HG03196 (cell line): Measurements from ENCODE around the gene TSPAN17.

ENCODE experiments used
- ATAC-seq: cut with Tn5 transposase; IDR thresholded peaks from one replicate; pipeline ENCODE4 v1.9.1; 2021; ENCODE audit not compliant: unreplicated experiment

TSPAN17 gene

DNA sequence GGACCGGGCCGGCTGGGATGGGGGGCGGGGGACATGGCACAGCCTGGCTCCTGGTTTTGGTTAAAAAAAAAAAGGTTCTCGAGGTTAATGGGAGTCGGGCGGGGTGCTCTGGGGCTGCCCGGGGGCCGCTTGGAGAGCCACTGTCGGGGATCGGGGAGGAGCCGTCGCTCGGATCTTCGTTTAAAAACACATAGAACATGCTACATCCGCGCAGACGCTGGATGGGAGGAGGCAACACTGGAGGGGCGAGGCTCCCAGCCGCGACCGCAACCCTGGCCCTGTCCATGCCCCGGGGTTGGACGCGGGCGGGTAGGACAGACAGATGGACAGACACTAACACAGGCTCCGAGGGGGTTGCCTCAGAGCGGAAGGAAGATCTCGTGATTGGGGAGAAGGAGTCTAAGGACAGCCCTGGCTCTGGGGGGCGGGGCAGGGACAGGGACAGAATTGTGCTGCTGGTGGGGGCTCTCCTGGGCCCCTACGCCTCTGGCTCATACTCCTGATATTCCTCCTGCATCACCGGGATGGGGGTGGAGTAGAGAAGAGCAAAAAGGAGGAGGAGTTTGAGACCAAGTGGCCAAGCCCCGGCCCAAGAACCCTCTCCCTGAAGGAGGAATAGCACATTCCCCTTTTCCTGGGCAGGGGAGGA, 26.8 kb upstream of the TSPAN17 start:
- no peak for ATAC-seq

DNA sequence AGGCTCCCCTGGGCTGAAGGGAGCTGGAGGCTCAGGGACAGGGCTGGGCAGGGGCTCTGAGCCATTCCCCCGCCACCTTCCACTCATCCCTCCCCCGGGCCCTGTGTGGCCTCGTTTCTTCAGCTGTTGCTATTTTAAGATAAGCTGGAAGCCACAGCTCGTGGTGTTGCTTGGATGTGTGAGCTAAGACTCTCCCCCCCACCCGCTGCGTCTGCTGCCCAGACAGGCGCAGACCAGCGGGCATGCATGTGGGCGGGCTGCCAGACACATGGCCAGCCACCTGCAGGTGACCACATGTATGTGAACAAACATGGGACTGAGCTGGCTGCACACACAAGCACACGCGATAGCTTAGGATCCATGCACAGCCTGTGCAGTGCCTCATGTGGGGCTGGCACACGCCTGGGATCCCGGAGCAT, 25.6 kb upstream of the TSPAN17 start:
- no peak for ATAC-seq

DNA sequence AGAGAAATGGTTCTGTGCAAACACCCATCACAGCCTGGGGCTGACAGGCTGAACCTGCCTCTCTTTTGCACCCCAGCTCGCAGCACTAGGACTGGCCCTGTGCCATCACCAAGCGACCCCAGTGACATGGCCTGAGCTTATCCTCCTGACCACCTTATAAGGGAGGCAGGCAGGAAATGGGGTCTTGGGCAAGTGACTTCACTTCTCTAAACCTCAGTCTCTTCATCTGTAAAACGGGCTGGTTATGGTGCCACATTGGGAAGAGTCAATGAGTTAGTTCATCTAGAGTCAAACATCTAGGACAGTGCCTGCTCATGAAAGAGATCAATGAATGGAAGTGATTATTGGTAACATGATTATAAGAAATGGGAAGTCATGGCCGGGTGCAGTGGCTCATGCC, 23.1 kb upstream of the TSPAN17 start:
- ATAC-seq, result no peak

DNA sequence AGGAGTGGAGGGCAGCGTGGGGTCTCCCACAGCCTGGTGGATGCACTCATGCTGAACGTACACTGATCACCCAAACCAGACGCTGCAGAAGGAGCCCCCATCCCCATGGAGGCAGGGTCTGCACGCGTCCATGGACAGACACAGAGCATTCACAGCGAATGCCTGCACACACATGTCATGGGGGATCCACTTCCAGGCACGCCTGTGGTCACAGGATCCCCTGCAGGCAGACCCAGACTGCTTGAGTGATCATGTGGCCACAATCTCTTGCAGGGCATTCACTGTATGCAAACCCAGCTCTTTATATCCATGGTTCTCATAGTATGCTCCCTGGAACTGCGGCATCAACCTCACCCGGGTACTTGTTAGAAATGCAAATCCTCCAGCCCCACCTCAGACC, 22.3 kb upstream of the TSPAN17 start:
- no peak for ATAC-seq

DNA sequence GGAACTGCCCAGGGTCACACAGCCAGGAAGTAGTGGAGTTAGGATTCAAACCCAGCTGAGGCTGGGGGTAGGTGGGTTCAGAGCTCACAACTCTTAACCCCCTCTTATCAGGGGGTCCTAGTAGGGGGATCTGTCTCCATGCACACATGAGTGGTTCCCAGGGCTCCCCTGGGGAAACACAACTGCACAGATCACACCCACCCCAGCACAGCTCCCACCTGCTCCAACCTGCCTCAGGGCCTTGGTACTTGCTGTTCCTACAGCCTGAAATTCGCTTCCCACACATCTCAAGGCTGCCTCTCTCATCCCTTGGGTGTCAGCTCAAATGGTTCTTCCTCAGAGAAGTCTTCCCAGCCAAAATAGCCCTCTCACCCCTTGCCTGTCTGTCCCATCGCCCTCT, 21.8 kb upstream of the TSPAN17 start:
- ATAC-seq, result no peak

DNA sequence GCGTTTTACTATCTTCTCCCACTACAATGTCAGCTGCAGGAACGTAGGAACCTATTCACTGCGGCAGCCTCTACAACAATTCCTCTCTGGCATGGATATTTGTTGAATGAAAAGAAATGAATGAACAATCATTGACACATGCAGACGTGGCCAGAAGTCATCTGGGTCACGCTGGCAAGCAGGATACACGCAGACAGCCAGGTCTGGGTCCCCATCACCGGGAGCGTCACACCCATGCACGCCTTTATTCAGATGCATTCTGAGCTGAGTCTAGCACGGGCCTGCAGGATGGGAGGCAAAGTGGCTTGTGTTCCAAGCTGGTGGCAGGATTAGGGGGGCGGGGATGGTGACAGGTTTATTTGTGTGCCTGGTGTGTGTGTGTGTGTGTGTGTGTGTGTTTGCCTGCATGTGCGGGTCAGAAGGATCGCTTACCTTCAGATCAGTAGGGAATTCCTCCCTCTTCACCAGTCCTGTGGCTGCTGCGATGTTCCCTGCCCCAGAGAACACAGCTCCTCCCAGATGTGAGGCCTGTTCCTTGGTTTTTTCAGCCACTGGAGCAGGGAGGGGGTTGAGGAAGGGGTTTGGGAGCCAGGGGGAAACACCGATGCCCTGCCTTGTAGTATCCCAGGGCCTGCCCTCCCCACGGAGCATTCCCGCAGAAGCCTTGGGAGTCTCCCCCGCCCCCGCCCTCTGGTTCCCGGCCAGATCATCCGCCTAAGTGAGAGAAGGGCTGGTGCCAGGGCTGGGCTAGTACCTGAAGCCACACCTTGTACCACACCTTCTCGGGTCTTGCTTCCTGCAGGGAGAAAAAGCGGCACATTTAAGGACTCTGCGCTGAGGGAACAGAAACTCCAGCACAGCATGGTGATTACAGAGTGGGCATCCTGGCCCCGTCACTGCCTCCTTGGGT, 21.1 kb upstream of the TSPAN17 start:
- no peak for ATAC-seq

DNA sequence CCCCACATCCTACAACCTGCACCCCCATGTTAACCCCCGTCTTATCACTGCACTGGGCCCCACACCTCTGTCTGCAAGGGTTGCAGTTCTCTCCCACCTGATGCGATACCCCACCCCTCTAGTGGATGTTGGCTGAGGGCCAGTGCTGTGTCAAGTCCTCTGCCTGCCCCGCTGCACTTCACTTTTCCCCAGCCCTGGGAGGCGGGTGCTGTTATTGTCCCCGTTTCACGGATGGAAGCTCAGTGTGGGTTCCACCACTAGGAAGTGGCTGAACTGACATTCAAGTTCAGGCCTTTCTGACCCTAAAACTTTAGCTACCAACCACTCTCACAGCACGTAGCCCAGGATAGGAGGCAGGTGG, 20.4 kb upstream of the TSPAN17 start:
- no peak for ATAC-seq

DNA sequence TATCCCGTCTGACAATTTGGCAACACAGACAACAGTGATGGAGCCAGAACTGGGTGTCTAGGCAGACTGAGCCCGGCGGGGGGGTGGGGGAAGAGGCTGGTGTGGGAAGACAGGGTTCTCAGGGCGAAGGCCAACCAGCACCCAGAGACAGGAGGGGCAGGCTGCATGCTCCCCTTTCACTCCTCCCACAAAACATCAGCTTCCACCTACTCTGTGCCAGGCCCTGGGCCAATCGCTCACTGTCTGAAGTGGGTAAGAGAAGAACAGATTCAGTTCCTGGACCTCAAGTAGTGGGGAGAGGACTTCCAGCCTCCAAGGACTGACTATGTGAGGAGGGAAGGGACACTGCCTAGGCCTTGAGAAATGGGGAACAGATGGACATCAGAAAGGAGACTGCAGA, 19.7 kb upstream of the TSPAN17 start:
- ATAC-seq, result no peak

DNA sequence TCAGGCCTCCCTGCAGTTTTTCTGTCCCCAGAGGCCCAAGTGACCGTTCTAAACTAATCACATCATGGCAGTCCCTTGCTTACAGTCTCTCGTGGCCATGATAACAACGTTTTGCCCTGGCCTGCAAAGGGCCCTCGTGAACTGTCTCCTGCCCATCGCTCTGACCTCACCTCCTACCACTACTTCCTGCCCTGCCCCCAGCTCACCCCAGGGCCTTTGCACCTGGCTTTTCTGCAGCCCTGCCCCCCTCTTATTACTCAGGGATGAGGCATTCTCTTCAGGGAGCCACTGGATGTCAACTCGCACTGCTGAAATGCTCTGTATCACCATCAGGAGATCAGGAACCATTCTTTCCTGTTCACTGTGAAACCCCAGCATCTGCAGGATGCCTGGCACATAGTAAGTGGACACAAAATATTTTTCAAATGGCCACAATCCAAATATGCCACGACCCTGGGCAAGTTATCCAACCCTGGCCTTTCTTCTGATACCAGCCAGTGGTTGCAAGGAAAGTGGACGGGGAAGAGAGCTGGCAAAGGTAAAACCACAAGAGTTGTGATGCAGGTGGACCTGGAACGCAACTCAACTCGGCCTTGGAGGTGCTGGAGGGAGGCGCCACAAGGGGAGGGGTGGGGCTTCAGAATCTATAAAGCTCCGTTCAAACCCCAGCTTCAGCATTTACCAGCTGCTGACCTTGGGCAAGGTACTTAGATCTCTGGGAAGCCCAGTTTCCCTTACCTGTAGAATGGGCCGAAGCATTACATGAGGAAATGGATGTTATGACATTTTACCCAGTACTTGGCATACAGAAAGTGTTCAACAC, 18.7 kb upstream of the TSPAN17 start:
- no peak for ATAC-seq

DNA sequence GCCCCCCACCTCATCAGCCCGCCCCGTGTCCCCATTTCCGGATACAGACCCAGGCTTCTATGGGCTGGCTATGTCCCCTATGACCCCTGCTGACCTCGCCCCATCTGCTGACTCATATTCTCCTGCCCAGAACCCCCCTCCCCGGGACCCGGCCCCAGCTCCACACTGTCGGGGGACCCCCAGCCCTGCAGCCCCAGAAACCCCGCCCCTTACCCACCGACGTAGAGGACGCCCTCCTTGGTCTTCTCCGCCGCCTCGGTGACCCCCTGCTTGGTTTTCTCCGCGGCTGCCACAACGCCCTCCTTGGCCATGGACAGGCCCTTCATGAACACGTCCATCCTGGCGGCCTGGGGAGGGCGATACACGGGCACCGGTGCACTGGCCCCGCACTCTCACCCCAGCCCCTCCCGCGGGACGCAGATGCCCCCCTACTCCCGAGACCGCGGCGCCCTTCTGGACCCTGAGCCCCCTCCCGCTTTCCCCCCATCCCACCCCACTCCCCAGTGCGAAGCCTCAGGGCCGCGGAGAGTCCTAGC, 17.9 kb upstream of the TSPAN17 start:
- no peak for ATAC-seq

DNA sequence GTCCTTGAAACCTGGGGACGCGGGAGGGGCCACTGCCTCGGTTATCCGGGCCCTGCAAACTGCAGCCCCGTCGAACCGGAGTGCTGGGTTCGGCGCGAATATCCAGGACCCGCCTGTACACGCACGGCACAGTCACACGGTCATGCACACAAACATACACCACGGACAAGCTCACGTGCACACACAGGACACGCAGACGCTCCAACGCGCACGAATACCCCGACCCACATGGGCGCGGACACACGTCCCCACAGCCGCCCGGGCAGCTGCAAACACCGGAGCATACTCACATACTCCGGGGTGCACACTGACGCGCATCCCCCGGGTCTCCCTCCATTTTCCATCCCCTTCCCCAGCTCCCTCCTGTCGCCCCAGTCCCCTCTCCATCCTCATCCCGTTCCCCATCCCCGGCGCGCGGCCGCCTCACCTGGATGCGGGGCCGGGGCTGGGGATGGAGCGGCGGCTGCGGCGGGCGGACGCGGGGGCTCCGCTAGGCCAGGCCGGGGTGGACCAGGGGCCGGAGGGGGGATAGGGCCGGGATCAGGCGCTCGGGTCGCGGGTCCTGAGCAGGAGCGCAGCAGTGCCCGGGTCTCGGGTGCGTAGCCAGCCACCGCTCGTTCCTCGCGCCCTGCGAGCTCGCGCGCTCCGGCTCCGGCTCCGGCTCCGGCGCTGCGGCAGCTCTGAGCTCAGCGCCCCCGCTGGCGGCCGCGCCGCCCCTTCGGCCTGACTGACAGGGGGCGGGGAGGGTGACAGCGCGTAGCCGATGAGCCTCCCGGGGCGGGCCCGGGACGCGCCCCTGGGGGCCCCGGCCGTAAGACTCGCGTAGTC, 17.2 kb upstream of the TSPAN17 start, which contains the start of the genes EIF4E1B and SNCB:
Gene EIF4E1B, plus strand, starts transcription at position 823 of the 828 bp plus-strand sequence. CDS start 12,113 bp downstream, outside the sequence.
Gene SNCB, minus strand, starts transcription at position 682 of the 828 bp plus-strand sequence. CDS start 880 bp downstream, outside the sequence.
- ATAC-seq, result peak; percentile 52

DNA sequence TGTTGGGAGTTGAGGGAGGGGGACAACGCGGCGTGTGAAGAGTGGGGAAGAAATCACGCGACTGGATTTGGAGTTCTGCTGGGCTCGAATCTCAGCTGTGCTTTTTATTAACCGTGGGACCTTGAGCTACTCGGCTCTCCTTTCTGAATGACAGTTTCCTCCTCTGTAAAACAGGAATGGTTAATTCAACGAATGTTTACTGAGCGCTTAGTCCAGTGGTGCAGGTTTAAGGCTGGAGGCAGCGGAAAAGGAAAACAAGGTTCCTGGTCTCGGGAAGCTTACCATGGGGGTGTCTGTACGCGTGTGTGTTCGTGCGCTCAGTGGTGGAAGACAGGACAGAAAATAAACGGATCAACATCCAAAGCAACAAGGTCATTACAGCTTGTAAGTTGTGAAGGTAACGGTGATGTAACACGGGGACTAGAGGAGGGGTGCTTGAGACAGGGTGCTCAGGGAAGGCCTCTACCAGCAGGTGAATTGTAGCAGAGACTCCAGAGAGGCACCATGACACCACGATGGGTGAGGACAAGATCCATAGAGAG, 16.5 kb upstream of the TSPAN17 start:
- no peak for ATAC-seq

DNA sequence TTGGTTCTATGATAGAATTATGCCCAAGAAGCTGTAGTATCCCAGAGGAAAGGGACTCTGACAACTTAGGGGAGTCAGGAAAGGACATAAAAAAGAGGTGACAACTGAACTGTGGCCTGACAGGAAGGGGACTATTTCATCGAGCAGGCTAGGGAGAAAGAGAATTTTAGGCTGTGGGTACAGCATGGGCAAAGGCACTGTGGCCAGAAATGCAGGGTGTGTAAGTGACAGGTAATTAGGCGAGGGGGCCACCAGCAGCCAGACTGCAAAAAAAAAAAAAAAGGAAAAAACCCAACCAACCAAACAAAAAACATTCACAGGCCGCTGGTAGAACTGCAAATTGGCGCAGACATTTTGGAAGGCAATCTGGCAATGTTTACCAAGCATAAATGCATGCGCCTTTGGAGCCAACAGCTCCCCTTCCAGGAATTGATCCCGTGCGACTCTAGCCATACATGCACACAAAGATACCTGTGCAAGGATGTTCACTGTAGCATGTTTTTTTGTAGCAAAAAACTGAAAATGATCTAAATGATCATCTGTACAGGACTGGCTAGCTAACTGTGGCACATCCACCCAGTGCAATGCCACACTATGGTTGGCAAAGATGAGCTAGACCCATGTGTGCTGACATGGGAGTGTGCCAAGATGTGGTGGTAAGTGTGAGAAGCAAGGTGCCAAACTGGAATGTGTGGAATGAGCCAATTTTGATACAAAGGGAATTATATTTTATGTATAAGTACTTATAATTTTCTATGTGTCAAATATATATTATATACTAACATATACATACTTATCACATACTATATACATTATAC, 15.7 kb upstream of the TSPAN17 start:
- ATAC-seq, result no peak

DNA sequence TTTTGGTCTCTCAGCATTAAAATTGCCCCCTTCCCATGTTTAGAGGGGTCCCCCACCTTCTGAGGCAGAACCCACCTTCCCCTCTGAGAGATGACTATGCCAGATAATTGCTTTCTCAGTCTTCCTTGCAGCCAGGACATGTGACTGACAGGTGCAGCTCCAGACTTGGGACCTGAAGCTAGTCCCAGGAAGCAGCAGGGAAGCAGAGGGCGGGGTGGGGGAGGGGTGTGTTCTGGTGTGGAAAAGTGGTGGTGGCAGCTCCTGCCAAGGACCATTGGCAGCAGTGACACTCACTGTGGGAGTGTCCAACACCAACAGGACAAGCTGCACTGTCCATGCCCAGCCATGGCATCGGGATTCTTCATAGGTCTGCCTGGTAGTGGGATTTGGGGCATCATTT, 14.5 kb upstream of the TSPAN17 start:
- no peak for ATAC-seq

DNA sequence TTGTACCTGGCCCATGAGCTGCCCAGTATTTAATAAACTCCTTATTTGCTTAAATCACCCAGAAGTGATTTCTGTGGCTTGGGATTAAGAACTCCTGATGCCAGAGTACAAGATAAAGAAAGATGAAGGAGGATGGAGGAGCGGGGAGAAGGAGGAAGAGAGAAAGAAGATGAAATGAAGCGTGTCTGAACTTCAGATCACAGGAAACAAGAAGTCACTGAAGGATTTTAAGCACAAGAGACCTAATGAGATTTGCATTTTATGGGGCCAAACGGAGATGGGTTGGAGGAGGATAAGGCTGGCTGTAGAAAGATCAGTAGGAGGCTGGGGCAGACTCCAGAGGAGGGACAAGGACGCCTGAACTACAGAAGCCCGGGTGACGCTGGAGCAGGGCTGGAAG, 13.7 kb upstream of the TSPAN17 start:
- ATAC-seq, result no peak

DNA sequence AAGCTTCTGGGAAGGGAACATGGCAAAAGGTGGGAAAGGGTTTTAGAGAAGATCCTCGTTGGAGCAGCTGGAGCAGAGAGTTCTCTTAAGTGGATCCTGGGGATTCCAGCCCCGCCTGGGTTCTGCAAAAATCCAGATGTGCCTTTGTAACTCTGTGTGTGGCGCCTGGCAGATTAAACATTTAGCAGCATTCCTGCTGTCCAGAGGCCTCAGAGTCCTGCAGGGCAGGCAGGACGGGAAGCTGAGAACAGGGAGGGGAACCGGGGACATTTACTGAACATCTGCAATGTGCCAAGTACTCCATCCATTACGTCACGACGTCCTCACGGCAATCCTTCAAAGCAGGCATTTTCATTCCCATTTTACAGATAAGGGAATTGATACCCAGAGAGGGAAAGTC, 10.9 kb upstream of the TSPAN17 start:
- no peak for ATAC-seq

DNA sequence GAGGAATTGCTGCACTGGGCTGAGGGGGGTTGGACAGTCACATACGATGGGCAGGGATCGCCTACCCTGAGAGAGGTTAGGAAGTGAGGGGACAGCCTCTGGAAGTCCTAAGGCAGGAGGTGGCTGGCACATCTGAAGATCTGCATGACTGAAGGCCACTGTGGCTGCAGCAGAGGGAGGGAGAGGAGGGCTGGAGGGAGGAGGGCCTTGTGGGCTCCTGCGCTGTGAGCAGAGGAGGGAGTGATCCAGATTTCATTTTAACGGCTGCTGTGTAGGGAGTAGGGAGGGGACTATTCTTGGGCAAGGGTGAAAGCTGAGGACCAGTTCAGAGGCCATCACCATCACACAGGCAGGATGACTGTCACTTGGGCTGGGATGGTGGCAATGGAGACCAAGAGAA, 9.7 kb upstream of the TSPAN17 start:
- no peak for ATAC-seq

DNA sequence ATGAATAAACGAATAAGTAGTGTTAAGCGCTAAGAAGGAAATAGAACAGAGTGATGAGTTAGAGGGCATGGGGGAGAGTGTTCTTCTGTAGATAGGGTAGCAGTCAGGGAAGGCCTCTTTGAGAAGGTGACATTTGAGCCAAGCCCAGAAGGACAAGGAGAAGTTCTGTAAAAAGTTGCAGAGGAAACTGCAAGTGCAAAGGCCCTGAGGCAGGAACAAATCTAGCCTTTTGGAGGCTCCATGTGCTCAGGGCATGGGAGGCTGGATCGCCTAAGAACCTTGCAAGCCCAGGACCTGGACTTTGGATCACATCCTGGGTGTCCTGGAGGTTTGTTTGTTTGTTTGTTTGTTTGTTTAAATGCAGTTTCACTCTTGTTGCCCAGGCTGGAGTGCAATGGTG, 8.8 kb upstream of the TSPAN17 start:
- no peak for ATAC-seq

DNA sequence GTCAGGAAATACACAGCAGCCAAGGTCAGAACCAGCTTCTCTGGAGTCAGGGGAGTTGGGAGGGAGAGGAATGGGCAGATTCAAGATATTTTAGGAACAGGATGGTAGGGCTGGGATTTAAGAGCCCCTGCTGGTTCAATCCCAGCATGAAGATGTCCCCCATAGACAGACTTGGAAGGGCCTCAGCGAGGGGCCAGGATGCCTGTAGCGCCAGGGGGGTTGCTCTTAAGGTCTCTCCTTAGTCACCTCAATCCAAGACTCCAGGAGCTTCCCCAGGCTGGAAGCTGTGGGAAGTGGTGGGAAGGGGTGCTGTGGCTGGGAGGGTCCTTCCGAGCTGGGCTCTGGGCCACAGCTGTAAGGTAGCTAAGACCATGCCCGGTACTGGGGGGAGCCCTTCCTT, 8.1 kb upstream of the TSPAN17 start:
- no peak for ATAC-seq
